Stomach (tissue), 4 donors: Measurements from ENCODE around the gene DDX50.
"Not testable (repeated sequence)": the region's sequence is repeated elsewhere in the genome, so short reads cannot be mapped to it uniquely, and the experiment has no call there.

ENCODE experiments used
- CTCF ChIP-seq, 7 experiments: fragments of 450-650 bp in 4 of 7; fragments of 200-600 bp in 3 of 7; sonication (generic) in 3 of 7; IDR thresholded peaks; one replicate each; pipeline ENCODE4 v1.5.1; 2016 to 2019; ENCODE audit warnings: antibody characterized with exemption in 7 of 7, control low read depth in 2 of 7, mild to moderate bottlenecking in 1 of 7
- EP300 ChIP-seq: sonication (generic); formaldehyde crosslinking; IDR thresholded peaks from one replicate; pipeline ENCODE4 v1.6.1; 2017; ENCODE audit warnings: antibody characterized with exemption
- POLR2A ChIP-seq, 4 donors: fragments of 450-650 bp; IDR thresholded peaks; one replicate each; pipeline ENCODE4 v1.6.1; 2016; ENCODE audit warnings: antibody characterized with exemption in 4 of 4, control low read depth in 2 of 4, mild to moderate bottlenecking in 1 of 4, moderate library complexity in 1 of 4

- not testable (repeated sequence) for TF ChIP-seq CTCF (IDR thresholded peaks at IDR 0.05); POLR2A (IDR thresholded peaks at IDR 0.05); EP300
Observed at GRCh38 chr10:68929157-68929556, 28.0 kb downstream of the DDX50 start.
